Measurements from ENCODE around the gene ATP6V1F.
A peak's percentile ranks its signal among the peaks of the same experiment; 100 is the strongest.

The ATP6V1F gene

DNA sequence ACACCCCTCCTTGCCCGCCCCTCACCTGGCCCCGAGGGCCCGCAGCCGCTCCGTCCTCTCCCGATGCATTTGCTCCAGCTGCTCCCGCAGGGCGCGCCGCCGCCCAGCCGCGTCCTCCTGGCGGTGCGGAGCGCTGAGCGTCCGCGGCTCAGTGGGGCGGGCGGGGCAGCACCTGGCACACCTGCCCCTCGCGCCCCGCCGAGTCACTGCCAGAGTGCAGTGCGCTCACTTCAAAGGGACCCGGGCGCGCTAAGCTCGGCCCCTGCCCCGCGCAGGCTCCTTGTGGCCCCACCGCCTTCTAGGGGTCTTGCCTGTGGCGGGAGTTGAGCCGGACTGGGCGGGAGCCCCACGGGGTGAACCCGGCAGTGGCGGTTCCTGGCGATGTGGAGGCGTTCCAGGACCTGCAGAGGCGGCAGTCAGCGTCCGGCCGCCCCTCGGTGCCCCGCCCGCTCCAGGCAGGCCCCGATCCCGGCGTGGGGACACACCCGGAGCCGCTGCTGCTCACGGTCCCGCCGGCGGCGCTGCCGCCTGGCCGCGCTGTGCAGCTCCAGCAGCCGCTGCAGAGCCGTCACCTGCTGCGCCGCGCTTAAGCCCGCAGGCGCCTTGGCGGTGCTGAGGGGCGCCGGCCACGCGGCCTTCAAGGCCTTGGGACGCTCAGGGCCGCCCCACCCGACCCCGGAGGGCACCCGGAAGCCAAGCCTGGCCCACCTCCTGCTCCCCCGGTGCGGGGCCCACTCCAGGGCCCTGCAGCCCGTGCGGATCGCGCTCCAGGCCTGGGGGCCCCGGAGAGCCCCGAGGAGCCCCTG is 6.7 kb downstream of the ATP6V1F start:
- peak; percentile 33 for DNase-seq

DNA sequence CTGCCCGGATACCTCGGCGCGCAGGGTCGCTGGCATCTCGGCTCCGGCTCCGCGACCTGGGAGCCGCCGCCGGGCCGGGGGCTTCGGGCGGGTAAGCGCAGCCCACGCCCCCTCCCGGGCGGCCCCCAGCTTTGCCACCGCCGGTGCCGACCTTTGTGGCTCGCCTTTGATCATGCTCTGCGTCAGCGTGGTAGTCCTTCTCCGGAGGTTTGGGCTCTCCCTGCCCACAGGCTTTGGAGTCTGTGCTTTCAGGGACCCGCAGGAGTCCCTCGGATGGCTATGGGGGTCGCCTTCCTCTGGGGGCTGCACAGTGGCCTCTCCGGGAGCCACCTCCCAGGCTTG is 7.3 kb downstream of the ATP6V1F start:
- no peak for DNase-seq

DNA sequence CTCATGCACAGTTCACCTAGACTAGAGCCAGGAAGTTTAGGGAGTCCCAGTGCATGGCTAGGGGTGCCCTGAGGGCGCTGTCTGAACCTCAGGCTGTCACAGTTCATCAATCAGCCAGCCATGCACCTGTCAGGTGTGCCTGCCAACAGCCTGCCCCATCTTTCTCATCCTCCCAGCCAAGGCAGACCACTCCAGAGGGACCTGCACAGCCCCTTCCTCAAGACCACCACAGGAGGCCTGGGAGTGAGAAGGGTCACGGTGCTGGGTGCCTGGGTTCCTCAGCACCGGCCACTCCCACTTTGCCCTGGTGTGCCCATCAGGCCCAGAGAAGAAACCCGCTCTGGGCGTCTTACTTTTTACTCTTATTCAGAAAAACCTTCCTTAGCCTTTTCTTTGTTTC is 8.4 kb downstream of the ATP6V1F start:
- DNase-seq, result no peak

DNA sequence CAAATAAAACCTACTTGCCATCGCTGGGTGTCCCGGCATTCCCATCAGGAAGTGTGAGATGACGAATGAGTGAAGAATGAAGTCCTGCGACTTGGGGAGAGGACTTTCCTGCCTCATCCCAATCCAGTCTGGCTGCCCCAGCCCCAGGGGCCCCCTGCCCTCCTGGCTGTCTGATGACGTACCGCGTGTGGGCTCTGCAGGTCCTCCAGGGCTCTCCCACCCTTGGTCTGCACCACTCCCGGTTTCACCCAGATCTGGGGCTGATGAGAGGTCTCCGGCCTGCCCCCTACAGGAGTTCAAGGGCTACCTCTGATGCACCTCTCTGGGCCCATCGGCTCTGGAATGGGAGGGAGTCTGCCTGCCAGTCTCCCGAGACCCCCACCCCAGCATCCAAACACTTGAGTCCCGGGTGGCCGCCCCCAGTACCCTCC is 9.8 kb downstream of the ATP6V1F start:
- no peak for DNase-seq

DNA sequence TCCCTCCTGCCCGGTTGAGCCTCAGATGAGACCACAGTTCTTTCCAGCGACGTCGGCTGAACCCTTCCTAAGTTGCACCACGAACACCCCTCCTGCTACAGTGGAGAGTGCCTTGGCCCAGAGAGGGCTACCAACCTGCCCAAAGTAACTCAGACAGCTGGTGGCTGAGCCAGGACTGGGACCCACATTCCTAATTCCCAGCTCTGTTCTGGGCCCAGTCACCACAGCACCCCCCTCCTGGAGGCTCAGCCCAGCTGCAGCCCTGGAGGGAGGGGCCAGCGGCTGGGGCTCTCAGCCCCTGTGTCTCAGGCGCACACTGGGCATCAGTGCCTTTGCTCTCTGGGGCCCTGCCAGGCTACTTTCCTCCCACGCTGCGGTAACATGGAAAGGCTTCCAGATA is 10.6 kb downstream of the ATP6V1F start:
- no peak for DNase-seq

DNA sequence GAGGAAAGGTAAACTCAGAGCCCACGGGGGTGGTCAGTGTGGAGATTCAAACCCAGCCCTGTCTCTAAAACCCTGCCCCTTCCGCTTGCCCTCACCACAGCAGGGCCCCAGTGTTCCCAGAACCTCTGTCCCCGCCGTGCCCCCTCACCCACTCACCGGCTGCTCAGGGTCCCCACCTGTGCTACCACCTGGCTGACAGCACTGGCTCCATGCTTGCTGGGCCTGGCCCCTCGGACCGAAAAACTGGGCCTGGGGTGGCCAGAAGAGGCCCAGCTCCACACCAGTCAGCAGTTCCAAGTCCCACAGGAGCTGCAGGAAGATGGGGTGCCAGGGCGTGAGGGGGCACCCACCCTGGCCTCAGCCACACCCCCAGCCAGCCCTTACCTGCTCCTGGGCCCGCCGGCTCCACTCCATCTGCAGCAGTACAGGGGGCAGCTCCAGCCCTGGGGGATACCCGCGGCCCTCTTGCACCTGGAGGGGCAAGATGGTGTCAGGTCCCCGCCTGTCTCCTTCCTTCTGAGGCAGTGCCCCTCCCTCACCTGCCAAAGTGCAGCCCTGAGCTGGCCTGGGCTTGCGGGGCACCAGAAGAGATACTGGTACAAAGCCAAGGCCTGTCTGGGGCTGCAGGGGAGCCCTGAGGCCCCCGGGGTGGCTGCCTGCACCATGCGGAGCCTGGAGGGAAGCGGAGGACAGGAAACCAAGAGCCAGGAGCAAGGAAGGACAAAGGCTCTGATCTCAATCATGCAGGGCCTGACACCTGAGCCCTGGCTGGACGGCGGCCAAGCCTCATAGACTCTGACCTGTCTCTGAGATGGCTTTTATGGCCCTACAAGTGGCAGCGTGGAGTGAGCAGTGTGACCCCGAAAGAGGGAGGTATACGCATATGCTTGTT is 11.7 kb downstream of the ATP6V1F start:
- peak; percentile 60 for DNase-seq

DNA sequence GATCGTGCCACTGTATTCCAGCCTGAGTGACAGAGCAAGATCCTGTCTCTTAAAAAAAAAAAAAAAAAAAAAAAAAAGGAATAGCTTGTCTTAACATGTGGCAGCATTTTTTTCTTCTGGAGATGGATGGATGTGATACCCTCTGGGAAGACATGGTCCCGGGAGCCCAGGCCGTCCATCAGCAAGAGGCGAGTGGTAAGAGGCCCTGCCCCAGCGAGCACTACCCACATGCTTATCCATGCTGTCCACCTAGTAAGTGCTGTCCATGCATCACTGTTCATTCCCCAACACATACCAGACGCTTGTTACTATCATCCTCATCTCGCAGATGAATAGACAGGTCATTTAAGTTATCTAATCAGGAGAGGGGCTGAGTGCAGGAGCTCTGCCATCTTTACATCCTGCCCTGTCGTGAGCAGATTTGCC is 12.9 kb downstream of the ATP6V1F start:
- DNase-seq, result no peak

DNA sequence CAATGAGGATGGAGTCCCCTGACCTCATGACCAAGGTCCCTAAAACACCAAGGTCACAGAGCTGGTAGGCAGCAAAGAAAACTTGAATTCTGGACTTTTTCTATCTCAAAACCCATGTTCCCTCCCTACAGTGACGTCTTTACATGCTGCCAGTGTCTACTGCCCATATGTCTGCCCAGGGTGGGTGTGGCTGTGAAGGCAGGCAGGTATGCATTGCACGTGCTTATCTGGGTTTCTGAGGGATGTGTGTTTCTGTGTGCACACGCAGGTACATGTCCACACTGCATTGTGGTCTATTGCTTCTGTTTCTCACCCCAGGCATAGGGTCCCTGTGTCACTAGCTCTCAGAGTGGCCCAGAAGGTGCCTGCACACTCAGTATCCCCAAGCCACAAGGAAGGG is 13.5 kb downstream of the ATP6V1F start:
- DNase-seq, result no peak

DNA sequence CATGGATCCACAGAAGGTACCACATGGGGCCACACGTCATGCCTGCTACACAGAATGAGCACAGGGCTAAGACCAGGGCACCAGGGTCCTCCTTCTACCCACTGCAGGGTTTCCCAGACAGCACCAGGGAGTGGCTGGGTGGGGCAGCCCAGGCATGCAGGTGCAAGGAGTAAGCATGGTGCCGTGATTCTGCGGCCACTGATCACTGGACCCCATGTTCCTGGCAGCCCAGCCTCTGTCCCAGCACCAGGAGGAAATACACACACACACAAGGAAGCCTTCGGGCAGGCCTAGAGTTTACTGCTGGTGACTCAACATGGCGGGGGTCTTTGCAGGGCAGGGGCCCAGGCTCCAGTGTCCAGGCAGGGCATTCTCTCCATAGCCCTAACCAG is 13.9 kb downstream of the ATP6V1F start:
- no peak for DNase-seq

DNA sequence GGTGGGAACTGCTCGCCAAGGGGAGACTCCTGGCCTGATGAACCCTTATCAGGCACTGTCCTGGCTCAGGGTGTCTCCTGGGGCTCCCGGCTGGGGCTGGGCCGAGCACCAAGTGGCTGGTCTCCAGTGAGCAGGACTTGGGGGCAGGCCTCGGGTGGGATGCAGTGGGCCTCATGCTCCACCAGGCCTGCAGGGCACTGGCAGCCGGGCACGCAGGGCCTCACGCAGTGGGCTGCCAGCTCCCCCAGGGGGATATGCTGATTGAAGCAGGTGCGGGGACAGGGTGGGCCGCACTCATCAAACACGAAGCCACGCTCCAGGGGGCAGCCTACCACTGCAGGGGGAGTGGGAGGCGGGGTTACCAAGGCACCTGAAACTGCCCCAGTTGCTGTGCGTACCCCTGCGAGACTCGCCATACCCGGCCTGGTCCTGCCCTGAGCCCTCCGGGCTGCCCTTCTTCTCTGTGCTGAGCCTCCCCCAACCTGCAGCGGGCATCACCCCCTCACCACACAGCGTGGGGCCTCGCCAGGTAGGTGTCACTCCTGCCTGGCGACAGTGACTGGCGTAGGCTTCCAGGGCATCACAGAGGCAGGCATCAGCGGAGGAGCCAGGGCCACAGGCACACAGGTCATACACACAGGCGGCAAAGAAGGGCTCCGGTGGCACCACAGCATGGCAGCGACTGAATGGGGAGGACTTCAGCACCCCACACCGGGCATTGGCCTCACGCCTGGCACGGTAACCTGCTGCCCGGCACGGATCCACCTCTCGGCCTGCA is 14.5 kb downstream of the ATP6V1F start:
- no peak for DNase-seq

DNA sequence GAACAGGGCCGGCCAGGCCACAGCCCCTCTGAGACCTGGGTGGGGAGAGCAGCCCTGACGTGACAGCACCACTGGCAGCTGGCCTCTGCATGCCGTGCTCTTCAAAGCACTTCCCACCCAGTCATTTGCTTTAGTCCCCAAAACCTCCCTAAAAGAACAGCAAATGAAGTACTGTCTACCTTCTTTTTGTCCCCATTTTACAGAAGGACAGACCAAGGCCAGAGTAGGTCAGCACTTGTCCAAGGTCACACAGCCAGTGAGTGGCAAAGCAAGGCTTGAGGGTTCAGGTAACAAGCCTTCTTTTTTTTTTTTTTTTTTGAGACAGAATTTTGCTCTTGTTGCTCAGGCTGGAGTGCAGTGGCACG is 15.1 kb downstream of the ATP6V1F start:
- DNase-seq, result no peak

DNA sequence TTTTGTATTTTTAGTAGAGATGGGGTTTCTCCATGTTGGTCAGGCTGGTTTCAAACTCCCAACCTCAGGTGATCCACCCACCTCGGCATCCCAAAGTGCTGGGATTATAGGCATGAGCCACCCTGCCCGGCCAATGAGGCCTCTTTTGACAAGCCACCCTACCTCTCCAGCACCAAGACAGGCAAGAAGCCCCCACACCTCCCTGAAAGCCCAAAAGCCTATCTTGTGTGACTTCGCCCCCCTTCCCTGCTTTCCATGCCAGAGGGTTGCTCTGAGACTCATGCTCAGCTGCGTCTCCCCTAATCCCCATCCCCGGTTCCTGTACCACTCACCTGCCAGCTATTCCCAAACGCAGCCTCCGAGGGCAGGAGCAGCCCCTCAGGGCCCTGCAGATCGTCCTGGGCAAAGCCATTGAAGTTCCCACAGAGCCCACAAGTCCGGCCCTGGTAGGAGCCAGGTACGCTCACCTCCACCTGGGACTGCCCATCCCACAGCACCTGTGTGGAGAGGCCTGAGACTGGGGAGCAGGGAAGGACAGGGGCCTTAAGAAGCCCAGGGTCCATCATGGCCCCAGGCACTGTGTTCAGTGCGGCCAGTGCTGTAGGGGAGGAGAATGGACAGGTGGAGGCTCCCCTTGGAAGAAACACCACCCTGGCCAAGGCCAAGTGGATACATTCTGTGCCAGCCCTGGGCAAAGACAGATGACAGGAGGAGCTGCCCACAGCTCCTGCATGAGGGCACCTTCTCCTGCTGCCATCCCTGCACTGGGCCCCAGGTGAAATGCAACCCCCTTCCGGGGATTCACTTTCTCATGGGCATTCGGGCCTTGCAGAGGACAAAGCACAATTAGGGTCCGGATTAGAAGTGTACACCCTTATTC is 15.8 kb downstream of the ATP6V1F start:
- DNase-seq, result no peak

DNA sequence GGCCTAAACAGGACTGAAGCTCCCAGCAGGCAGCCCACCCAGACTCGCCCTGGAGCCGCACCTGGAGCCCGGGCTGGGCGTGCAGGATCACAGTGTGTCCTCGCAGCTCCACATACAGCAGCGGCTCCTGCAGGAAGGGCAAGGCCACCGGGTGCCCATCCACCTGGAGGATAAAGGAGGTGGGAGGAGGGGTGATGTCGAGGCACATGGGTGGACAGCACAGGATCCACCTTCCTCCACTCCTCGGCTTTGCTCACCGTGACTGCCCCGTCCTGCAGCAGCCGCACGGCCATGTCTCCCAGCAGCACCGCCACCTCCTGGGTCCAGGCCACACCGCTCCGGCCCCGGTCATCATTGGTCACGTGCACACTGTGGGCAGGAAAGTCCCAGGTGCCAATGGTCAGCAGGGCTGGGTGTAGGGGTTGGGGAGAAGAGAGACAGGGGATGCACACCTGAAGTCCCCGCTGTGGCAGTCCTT is 16.8 kb downstream of the ATP6V1F start:
- DNase-seq, result no peak

DNA sequence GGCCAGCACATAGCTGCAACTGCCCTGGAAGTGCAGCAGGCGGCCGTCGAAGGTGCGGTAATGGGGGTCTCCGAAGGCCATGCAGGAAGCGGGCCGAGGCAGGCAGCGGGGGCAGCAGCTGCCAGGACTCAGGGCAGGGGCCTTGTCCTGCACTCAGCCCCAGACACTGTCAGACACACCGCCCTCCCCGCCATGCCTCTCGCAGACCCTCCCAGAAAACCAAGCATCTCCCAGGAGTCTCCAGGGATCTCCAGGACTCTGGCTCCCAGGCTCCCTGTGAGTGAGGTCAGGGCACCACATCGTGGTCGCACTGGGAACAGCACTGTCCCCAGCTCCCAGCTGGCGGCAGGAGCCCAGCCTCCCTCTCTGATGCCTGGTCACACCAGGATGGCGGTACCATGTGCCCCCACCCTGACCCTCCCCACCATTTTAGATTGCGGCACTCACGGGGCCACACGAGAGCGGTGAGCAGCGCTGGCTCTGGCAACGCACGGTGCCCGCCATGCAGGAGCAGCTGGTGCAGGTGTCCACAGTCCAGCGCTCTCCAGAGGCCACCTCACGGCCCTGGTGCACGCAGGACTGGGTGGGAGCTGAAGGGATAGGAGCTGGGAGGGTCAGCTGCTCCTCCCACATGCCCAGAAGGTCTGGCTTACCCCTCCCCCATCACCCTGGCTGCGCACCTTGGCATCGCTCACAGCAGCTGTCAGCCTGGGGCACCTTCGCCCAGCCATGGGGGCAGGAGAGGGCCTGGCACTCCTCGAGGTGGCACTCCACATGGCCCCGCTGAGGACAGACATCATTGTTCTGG is 17.5 kb downstream of the ATP6V1F start:
- peak; percentile 62 for DNase-seq

DNA sequence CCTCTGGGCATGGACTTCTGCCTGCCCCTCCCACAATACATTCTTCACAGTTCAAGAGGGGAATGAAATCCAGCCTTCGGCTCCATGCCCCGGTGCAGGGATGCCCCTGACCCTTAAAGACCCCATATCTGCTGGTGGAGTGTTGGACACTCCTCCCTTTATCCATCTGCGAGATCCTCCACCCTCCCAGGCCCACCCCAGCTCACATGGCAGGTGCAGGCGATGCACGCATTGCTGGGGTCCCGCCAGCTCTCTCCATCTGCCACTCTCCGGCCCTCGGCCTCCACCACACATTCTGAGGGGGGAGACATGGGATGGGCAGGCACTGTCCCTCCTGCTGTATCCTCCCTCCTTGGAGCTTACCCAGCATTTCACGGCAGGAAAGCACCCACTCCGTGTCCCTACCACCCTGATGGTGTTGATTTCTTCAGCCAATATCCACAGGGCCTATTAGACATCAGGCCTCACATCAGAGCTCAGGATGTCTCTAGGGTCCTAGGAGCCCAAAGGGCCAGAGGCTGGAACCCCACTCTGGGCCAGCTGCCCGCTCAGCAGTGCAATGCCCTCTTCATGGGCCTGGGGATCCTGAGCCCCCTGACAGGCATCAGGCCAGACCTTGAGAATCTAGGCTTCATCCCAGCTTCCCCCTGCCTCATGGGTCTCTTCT is 18.3 kb downstream of the ATP6V1F start:
- DNase-seq, result no peak

DNA sequence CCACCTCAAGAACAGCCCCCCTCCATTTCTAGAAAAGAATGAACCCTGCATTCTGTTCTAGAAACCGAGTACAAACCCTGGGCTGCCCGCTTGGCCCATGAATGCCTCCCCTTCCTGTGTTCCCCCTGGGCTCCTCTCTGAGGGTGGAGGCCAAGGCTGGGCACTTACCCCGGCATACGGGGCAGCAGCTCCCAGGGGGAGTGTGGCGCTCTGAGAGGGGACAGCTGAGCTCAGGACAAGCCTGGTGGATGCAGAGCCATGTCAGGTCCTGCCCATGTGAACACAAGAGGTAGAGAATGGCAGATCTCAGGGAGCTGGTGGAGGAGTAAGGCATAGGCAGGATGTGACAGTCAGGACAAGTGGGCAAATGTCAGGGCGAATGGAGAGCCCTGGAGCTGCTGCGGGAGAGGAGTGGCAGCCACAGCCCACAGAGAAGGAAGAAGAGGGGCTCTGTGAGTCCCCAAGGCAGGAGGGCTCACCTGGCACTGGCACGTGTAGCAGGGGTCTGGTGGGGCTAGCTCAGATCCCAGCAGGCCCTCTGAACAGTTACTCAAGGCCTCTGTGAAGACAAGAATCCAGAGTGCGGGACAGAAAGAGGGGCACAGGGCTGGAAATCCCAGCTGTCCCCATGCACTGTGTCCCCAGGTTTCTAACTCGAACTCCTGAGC is 18.9 kb downstream of the ATP6V1F start:
- DNase-seq, result no peak

DNA sequence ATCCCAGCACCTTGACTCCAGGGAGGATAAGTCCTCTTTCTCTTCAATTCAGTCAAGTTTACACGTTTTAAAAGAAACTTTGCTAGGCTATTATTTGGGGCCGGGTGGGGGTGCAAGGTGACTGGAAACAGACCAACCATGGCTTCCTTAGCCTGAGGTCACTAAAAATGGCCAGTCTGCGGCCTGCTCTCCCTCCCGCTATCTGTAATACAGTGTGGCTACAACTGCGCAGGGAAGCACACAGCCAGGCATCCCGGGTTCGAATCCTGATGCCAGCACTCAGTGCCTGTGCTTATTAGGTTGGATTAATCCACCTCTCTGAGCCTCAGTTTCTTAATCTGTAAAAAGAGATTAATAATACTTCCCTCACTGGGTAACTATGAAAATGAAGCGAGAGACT is 19.5 kb downstream of the ATP6V1F start:
- DNase-seq, result no peak

DNA sequence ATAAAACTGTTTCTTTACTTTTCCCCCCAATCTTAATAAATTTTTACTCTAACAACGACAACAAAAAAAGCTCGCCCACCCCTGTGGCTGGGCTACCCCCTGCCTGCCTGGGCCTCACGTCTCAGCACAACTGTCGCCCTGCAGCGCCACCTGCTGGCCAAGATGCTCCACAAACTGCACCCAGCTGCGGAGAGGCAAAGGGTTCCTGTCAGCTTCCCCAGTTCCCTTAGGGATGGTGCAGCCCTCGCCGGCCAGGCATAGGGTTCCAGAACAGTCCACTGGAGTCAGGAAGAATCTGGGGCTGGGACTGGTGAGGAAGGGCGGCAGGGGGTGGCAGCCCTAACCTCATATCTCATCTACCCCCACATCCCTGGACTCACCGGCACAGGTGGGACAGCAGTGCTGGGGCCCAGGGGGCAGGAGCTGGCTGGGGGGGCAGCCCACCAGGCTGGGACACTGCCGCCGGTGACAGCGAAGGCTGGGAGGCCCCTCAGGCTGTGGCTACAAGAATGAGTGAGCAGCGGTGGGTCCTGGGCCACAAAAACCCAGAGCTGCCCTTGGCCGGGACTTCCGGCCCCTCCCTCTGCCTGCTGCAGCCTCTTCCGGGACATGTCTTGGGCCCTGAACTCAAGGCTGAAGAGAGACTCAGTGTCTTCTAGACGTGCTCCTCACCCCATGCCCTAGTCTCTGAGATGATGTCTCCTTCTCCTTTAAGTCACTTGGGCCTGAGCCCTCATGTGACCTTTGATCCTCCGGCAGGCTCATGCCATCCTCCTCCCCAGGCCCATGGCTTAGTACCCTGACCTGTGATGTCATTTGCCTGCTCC is 21.2 kb downstream of the ATP6V1F start:
- DNase-seq, result peak; percentile 58

All from NCI-H1092 treated with DMSO at 0.1 percent for 48 hours (cell line).